GM23338 (cell line): ENCODE measurements around the gene EFNB2. TPM values are rescaled to one million over a fixed set of nuclear protein-coding genes. Genes with fewer than 3 reads are reported as not detected.

ENCODE experiments used
- ATAC-seq: fragments of 200-7000 bp; cut with Tn5 transposase; 3 replicates; pipeline ENCODE4 v1.9.1; 2020
- DNase-seq: peaks from one replicate; pipeline ENCODE4 v3.0.0-alpha.2; 2015; ENCODE audit warnings: low spot score
- H2AFZ ChIP-seq: fragments of 200-600 bp; sonication (generic); 2 replicates; pipeline ENCODE4 v1.8.0; 2016; ENCODE audit warnings: antibody characterized with exemption, mild to moderate bottlenecking, moderate library complexity
- H3F3A ChIP-seq: fragments of 200-600 bp; sonication (generic); replicated peaks from 2 replicates; pipeline ENCODE4 v1.8.0; 2017; ENCODE audit warnings: antibody characterized with exemption, mixed run types, low read depth
- H3K27ac ChIP-seq: fragments of 200-600 bp; sonication (generic); 2 replicates; pipeline ENCODE4 v1.6.1; 2016; ENCODE audit warnings: low read depth
- H3K27me3 ChIP-seq: fragments of 200-600 bp; sonication (generic); 2 replicates; pipeline ENCODE4 v1.8.0; 2016; ENCODE audit warnings: mild to moderate bottlenecking, mixed run types, moderate library complexity; ENCODE audit not compliant: insufficient read depth
- H3K36me3 ChIP-seq: fragments of 200-600 bp; sonication (generic); 2 replicates; pipeline ENCODE4 v1.8.0; 2016; ENCODE audit warnings: mild to moderate bottlenecking; ENCODE audit not compliant: insufficient read depth
- H3K4me1 ChIP-seq: fragments of 200-600 bp; sonication (generic); 2 replicates; pipeline ENCODE4 v1.8.0; 2016; ENCODE audit warnings: mild to moderate bottlenecking, moderate library complexity; ENCODE audit not compliant: insufficient read depth
- H3K4me2 ChIP-seq: fragments of 200-600 bp; sonication (generic); 2 replicates; pipeline ENCODE4 v1.7.1; 2017; ENCODE audit warnings: mixed run types
- H3K4me3 ChIP-seq: fragments of 200-600 bp; sonication (generic); 2 replicates; pipeline ENCODE4 v1.6.1; 2016; ENCODE audit warnings: mixed run types
- H3K79me2 ChIP-seq: fragments of 200-600 bp; sonication (generic); replicated peaks from 2 replicates; pipeline ENCODE4 v1.8.0; 2017; ENCODE audit warnings: mild to moderate bottlenecking; ENCODE audit not compliant: insufficient read depth
- H3K9me2 ChIP-seq: fragments of 200-600 bp; sonication (generic); 2 replicates; pipeline ENCODE4 v1.8.0; 2017; ENCODE audit not compliant: insufficient read depth
- H4K20me1 ChIP-seq: fragments of 200-600 bp; sonication (generic); replicated peaks from 2 replicates; pipeline ENCODE4 v1.8.0; 2017; ENCODE audit warnings: mild to moderate bottlenecking; ENCODE audit not compliant: insufficient read depth
- H3K27ac Mint-ChIP-seq: 2 replicates; pipeline ENCODE4 v1.8.0; 2020; ENCODE audit warnings: inconsistent platforms, mild to moderate bottlenecking, moderate library complexity, mixed read lengths
- H3K27me3 Mint-ChIP-seq: 3 replicates; pipeline ENCODE4 v1.8.0; 2022; ENCODE audit warnings: low read depth, mild to moderate bottlenecking, moderate library complexity, mixed read lengths, inconsistent platforms; ENCODE audit not compliant: insufficient read depth, poor library complexity
- H3K36me3 Mint-ChIP-seq: 3 replicates; pipeline ENCODE4 v1.8.0; 2021; ENCODE audit warnings: low read depth, mild to moderate bottlenecking, inconsistent platforms, moderate library complexity, mixed read lengths
- H3K4me1 Mint-ChIP-seq: 3 replicates; pipeline ENCODE4 v1.8.0; 2020; ENCODE audit warnings: mild to moderate bottlenecking, inconsistent platforms, mixed read lengths
- H3K4me3 Mint-ChIP-seq: 3 replicates; pipeline ENCODE4 v1.8.0; 2021; ENCODE audit warnings: moderate library complexity, mild to moderate bottlenecking, inconsistent platforms, mixed read lengths
- H3K9me3 Mint-ChIP-seq: 3 replicates; pipeline ENCODE4 v1.8.0; 2020; ENCODE audit warnings: moderate library complexity, mild to moderate bottlenecking, inconsistent platforms, mixed read lengths
- JUNB ChIP-seq: IDR thresholded peaks from one replicate; pipeline ENCODE4 v1.6.1; 2016; ENCODE audit warnings: antibody characterized with exemption; ENCODE audit not compliant: unreplicated experiment
- POLR2AphosphoS5 ChIP-seq: IDR thresholded peaks from 2 replicates; pipeline ENCODE4 v1.6.1; 2016; ENCODE audit warnings: antibody characterized with exemption, low read depth
- ZNF331 ChIP-seq: fragments of 250-450 bp; sonication (Bioruptor Pico); IDR thresholded peaks from 2 replicates; pipeline ENCODE4 v1.5.0; 2020; ENCODE audit warnings: low read depth, mild to moderate bottlenecking, moderate library complexity
- polyA plus RNA-seq: library from polyadenylated mRNA; unstranded; fragments of >200 nt; fragmentation: Nextera tagmentation; extraction: Ambion mirVana; gene quantifications from 2 replicates; pipeline ENCODE4 v1.2.1, GENCODE V29; 2016
- total RNA-seq: library from RNA; depleted of rRNA; stranded (reverse); fragments of >200 nt; shearing (Covaris generic); gene quantifications from 2 replicates; pipeline ENCODE4 v1.2.3, GENCODE V29; 2014
- TF ChIP-seq, protein P1 (sequence below): IDR thresholded peaks from 2 replicates; pipeline ENCODE4 v1.6.1; 2016; ENCODE audit warnings: antibody characterized with exemption
- TF ChIP-seq, protein P2 (sequence below), 2 experiments: fragments of 200-600 bp in 1 of 2; sonication (generic) in 1 of 2; conservative IDR thresholded peaks; 2 replicates each; pipeline versions ENCODE4 v1.5.1 to v1.6.1; 2016 to 2017; ENCODE audit warnings: antibody characterized with exemption in 2 of 2, low read depth in 2 of 2, mild to moderate bottlenecking in 2 of 2, moderate library complexity in 1 of 2
- TF ChIP-seq, protein P3 (sequence below): IDR thresholded peaks from one replicate; pipeline ENCODE4 v1.6.1; 2018; ENCODE audit warnings: antibody characterized with exemption; ENCODE audit not compliant: unreplicated experiment

EFNB2 gene
- total and polyA plus RNA-seq, 2 experiments from 2014 or later, result 5.7 to 10.9 TPM

DNA sequence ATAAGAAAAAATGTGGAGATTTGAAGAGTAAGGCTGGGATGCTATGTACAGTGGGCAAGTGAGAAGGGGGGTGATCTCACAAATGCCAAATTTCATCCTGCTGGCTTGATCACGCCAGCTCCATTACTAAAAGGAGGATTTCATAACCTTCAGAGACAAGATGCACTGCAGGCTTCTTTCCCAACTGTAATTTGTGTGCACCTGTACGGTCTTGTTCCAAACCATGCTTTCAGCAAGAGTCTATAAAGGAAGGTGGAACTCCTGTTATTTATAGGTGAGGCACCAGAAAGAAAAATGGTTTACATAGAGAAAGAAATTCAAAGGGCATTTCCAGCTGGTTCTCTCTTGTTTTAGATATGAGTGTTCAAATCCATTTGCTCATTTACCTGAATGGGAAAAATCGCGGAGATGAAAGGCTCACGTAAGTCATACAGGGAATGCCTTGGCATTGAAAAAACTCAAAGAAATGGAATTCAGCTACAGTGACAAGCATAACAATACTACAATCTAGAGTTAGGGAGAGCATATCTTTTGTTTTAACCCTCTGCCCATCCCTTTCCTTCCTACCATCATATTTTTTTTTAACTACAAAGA lies 13.3 kb downstream of the EFNB2 start:
- Histone ChIP-seq H3K36me3 (no peaks in the 10 kb centered on the region), H4K20me1 (peaks cover 14% of the 10 kb centered on the region), H3K4me1 (peaks cover 66% of the 10 kb centered on the region), H3K4me3 (no peak overlapping the region), H3F3A (no peaks in the 10 kb centered on the region), H3K27ac (no peak overlapping the region), H3K27me3 (0 out of 2 replicates have a peak, but pooled peaks cover 4% of the 10 kb centered on the region), H2AFZ (no peak overlapping the region), H3K4me2 (peak overlapping the region; percentile 71), H3K79me2 (peaks cover 91% of the 10 kb centered on the region), H3K9me2 (no peaks in the 10 kb centered on the region)
- Mint-ChIP-seq H3K36me3 (no peaks in the 10 kb centered on the region), H3K27me3 (no peaks in the 10 kb centered on the region), H3K9me3 (no peaks in the 10 kb centered on the region), H3K4me3 (no peak overlapping the region), H3K27ac (0 out of 2 replicates have a peak overlapping the region, but pooled peaks have one; percentile 61), H3K4me1 (peaks cover 75% of the 10 kb centered on the region)
- ATAC-seq (no peak), DNase-seq (no peak)
- no peak for TF ChIP-seq JUNB

DNA sequence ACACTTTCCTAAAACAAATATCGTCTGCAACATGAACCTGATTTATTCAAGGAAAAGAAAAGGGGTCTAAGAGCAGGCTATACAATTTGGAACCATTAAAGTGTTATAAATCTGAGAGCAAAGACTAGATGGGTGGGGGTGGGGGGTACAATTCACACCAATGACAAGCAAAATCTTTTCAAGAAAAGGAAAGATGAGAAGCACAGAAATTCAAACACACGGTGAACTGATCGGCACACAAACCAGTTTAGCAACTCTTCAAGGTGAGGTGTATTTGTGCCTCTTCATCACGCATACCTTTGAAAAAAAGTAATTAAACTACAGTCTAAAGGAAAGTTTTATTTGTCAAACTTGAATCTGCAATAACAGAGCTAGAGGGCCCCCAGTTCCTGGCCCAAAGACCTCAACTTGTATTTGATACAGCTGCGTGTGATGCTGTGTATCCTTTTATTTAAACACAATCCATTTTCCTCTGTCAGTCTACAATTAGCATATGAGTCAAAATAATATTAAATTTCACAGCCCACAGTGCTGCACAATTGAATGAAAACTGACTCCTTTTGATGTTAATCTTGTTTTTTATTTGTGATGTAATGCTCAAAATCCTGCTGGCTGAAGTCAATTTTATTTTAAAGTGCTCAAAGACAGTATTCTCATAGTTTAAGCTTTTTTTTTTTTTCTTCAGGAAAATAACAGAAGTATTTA lies 14.2 kb downstream of the EFNB2 start:
- Histone ChIP-seq H4K20me1 (peaks cover 11% of the 10 kb centered on the region; the same call in 1 of the 2 replicates), H3K27ac (no peak overlapping the region; the same call in 1 of the 2 replicates), H3K9me2 (no peaks in the 10 kb centered on the region), H3K36me3 (no peaks in the 10 kb centered on the region), H3K27me3 (0 out of 2 replicates have a peak, but pooled peaks cover 2% of the 10 kb centered on the region), H3K4me3 (peak overlapping the region; percentile 27), H3F3A (no peaks in the 10 kb centered on the region), H3K79me2 (peaks cover 96% of the 10 kb centered on the region), H3K4me2 (peak overlapping the region; percentile 71), H2AFZ (no peak overlapping the region), H3K4me1 (peaks cover 58% of the 10 kb centered on the region)
- TF ChIP-seq, protein P1, sequence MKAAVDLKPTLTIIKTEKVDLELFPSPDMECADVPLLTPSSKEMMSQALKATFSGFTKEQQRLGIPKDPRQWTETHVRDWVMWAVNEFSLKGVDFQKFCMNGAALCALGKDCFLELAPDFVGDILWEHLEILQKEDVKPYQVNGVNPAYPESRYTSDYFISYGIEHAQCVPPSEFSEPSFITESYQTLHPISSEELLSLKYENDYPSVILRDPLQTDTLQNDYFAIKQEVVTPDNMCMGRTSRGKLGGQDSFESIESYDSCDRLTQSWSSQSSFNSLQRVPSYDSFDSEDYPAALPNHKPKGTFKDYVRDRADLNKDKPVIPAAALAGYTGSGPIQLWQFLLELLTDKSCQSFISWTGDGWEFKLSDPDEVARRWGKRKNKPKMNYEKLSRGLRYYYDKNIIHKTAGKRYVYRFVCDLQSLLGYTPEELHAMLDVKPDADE, result no peak
- Mint-ChIP-seq H3K4me1 (peaks cover 71% of the 10 kb centered on the region), H3K9me3 (no peaks in the 10 kb centered on the region), H3K27ac (peak overlapping the region; percentile 84), H3K27me3 (no peaks in the 10 kb centered on the region), H3K4me3 (peak overlapping the region; percentile 41; the same call in 2 of the 3 replicates), H3K36me3 (no peaks in the 10 kb centered on the region)
- ATAC-seq, result no peak
- DNase-seq, result peak; percentile 43

DNA sequence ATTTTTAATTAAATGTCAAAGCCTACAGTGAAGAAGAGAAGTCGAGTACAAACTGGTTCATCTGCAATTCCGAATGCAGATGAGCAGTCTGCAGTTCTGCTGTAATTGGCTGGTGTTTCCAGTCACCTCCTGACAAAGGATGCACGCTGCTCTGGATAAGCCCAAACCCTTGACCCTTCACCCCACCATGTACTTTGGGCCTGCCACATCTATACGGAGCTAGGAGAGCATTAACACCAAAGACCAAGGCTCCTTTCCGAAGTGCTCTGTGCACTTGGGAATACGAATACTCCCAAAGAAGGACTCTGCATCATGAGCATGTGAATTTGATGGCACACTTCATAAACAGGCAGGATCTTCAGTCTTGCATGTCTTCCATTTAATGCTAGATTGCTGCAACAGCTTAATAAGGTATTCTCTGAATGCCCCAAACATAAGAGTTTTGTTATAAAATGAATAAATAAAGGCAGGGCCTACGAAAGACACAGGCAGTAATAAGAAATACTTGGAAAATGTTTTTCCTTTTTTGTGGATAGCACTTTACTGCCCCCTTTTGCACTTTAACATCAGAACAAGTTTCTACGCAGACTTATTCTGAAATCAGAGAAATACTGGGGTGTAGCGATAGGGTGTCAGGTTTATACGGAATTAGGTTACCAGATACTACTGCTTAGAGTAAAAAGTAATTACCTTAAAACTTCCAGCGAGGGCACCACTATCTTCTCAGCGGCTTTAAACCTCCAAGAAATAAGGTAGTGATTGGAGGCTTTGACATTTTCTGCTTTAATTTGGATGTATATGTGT lies 15.0 kb downstream of the EFNB2 start:
- H3K4me1 Mint-ChIP-seq, result peaks cover 65% of the 10 kb centered on the region
- no peaks in the 10 kb centered on the region for H3K27me3 ChIP-seq
- no peaks in the 10 kb centered on the region for H3K36me3 ChIP-seq
- TF ChIP-seq, protein P2, sequence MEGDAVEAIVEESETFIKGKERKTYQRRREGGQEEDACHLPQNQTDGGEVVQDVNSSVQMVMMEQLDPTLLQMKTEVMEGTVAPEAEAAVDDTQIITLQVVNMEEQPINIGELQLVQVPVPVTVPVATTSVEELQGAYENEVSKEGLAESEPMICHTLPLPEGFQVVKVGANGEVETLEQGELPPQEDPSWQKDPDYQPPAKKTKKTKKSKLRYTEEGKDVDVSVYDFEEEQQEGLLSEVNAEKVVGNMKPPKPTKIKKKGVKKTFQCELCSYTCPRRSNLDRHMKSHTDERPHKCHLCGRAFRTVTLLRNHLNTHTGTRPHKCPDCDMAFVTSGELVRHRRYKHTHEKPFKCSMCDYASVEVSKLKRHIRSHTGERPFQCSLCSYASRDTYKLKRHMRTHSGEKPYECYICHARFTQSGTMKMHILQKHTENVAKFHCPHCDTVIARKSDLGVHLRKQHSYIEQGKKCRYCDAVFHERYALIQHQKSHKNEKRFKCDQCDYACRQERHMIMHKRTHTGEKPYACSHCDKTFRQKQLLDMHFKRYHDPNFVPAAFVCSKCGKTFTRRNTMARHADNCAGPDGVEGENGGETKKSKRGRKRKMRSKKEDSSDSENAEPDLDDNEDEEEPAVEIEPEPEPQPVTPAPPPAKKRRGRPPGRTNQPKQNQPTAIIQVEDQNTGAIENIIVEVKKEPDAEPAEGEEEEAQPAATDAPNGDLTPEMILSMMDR (conservative IDR thresholded peaks at IDR 0.05; ENCODE audit: low read depth in 2 of 2), result peak; percentile 46 to 49
- TF ChIP-seq, protein P1, result no peak
- TF ChIP-seq POLR2AphosphoS5 (no peak), ZNF331 (no peak)
- TF ChIP-seq, protein P3, sequence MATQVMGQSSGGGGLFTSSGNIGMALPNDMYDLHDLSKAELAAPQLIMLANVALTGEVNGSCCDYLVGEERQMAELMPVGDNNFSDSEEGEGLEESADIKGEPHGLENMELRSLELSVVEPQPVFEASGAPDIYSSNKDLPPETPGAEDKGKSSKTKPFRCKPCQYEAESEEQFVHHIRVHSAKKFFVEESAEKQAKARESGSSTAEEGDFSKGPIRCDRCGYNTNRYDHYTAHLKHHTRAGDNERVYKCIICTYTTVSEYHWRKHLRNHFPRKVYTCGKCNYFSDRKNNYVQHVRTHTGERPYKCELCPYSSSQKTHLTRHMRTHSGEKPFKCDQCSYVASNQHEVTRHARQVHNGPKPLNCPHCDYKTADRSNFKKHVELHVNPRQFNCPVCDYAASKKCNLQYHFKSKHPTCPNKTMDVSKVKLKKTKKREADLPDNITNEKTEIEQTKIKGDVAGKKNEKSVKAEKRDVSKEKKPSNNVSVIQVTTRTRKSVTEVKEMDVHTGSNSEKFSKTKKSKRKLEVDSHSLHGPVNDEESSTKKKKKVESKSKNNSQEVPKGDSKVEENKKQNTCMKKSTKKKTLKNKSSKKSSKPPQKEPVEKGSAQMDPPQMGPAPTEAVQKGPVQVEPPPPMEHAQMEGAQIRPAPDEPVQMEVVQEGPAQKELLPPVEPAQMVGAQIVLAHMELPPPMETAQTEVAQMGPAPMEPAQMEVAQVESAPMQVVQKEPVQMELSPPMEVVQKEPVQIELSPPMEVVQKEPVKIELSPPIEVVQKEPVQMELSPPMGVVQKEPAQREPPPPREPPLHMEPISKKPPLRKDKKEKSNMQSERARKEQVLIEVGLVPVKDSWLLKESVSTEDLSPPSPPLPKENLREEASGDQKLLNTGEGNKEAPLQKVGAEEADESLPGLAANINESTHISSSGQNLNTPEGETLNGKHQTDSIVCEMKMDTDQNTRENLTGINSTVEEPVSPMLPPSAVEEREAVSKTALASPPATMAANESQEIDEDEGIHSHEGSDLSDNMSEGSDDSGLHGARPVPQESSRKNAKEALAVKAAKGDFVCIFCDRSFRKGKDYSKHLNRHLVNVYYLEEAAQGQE, result no peak
- ATAC-seq, result peak; percentile 74
- peaks cover 11% of the 10 kb centered on the region; the same call in 1 of the 2 replicates for H4K20me1 ChIP-seq
- H3K27ac ChIP-seq, result no peak overlapping the region; the same call in 1 of the 2 replicates
- H3K79me2 ChIP-seq, result peaks cover 96% of the 10 kb centered on the region
- H3K4me3 ChIP-seq, result no peak overlapping the region
- no peaks in the 10 kb centered on the region for H3K27me3 Mint-ChIP-seq
- H3K9me2 ChIP-seq, result no peaks in the 10 kb centered on the region
- peak overlapping the region; percentile 84 for H3K27ac Mint-ChIP-seq
- peak overlapping the region; percentile 41; the same call in 2 of the 3 replicates for H3K4me3 Mint-ChIP-seq
- no peaks in the 10 kb centered on the region for H3K36me3 Mint-ChIP-seq
- no peaks in the 10 kb centered on the region for H3F3A ChIP-seq
- peak; percentile 43 for DNase-seq
- H3K4me2 ChIP-seq, result peak overlapping the region; percentile 71
- no peak overlapping the region for H2AFZ ChIP-seq
- peaks cover 58% of the 10 kb centered on the region for H3K4me1 ChIP-seq
- no peaks in the 10 kb centered on the region for H3K9me3 Mint-ChIP-seq
